ENCODE measurements around the gene NR1H3. TPM values are rescaled to one million over a fixed set of nuclear protein-coding genes. Genes with fewer than 3 reads are reported as not detected.
"Not testable (repeated sequence)": the region's sequence is repeated elsewhere in the genome, so short reads cannot be mapped to it uniquely, and the experiment has no call there.

NR1H3 gene
- total RNA-seq, 4 donors from 2014 or later: 95.8 to 152 (median 123) TPM

GRCh38 chr11:47308050-47308823 lies 50.4 kb downstream of the NR1H3 start:
- no peak overlapping the region for H3K4me3 ChIP-seq
- no peak overlapping the region for H3K27ac ChIP-seq
- peaks cover 0 to 97% (median 0%) of the 10 kb centered on the region in 3 donors for H3K36me3 ChIP-seq
- H3K27me3 ChIP-seq: no peaks in the 10 kb centered on the region
- TF ChIP-seq POLR2A (IDR thresholded peaks at IDR 0.05): no peak
- no peak for TF ChIP-seq CTCF (IDR thresholded peaks at IDR 0.05)
- no peak for DNase-seq
- H3K9me3 ChIP-seq: peaks cover 0 to 4% (median under 1%) of the 10 kb centered on the region in 4 donors
- no peaks in the 10 kb centered on the region for H3K4me1 ChIP-seq

GRCh38 chr11:47314992-47315391 lies 57.2 kb downstream of the NR1H3 start:
- Histone ChIP-seq H3K36me3 (peaks cover 0 to 93% (median 0%) of the 10 kb centered on the region in 3 donors), H3K4me3 (no peak overlapping the region), H3K9me3 (no peaks in the 10 kb centered on the region), H3K27me3 (no peaks in the 10 kb centered on the region), H3K4me1 (no peaks in the 10 kb centered on the region), H3K27ac (no peak overlapping the region)
- no peak for DNase-seq
- TF ChIP-seq POLR2A (IDR thresholded peaks at IDR 0.05) (no peak), CTCF (IDR thresholded peaks at IDR 0.05) (no peak)

- H3K27ac ChIP-seq, DNase-seq, H3K9me3 ChIP-seq, H3K4me3 ChIP-seq, H3K4me1 ChIP-seq, H3K27me3 ChIP-seq: not testable (repeated sequence)
- H3K36me3 ChIP-seq: peaks cover 0 to 82% (median 0%) of the 10 kb centered on the region in 3 donors
Observed at GRCh38 chr11:47316501-47316900, 58.7 kb downstream of the NR1H3 start.

- peak in 1 of 3 donors; percentile 30 for DNase-seq
- peaks cover 0 to 74% (median 0%) of the 10 kb centered on the region in 3 donors for H3K36me3 ChIP-seq
- no peaks in the 10 kb centered on the region for H3K9me3 ChIP-seq
- no peaks in the 10 kb centered on the region for H3K27me3 ChIP-seq
- no peak overlapping the region for H3K27ac ChIP-seq
- H3K4me3 ChIP-seq: no peak overlapping the region
- no peaks in the 10 kb centered on the region for H3K4me1 ChIP-seq
- TF ChIP-seq CTCF (IDR thresholded peaks at IDR 0.05) (no peak), POLR2A (IDR thresholded peaks at IDR 0.05) (no peak)
Observed at GRCh38 chr11:47317064-47317828, 59.5 kb downstream of the NR1H3 start.

- DNase-seq: no peak
- Histone ChIP-seq H3K27ac (no peak overlapping the region), H3K9me3 (no peaks in the 10 kb centered on the region), H3K4me1 (no peaks in the 10 kb centered on the region), H3K27me3 (no peaks in the 10 kb centered on the region), H3K36me3 (peaks cover 0 to 65% (median 0%) of the 10 kb centered on the region in 3 donors), H3K4me3 (no peak overlapping the region)
- TF ChIP-seq CTCF (IDR thresholded peaks at IDR 0.05) (no peak), POLR2A (IDR thresholded peaks at IDR 0.05) (no peak)
Observed at GRCh38 chr11:47318166-47318565, 60.4 kb downstream of the NR1H3 start.

Other genes with a start within 250 kb of the NR1H3 start
- gene ARFGAP2, start 81.1 kb upstream of the NR1H3 start, total RNA-seq: 100 to 1,000 TPM; 144 to 225 (median 163) TPM
- gene PACSIN3, start 71.6 kb upstream of the NR1H3 start, total RNA-seq: 1 to 10 TPM; 4.3 to 9.1 (median 7.5) TPM
- 10 to 100 TPM; 20.7 to 40.4 (median 33.6) TPM for gene DDB2, start 43.0 kb upstream of the NR1H3 start, total RNA-seq
- gene ACP2, start 9.2 kb upstream of the NR1H3 start, total RNA-seq: 100 to 1,000 TPM in 3 of 4 donors, 10 to 100 TPM in 1; 30.5 to 131 (median 112) TPM
- gene MADD, start 12.1 kb downstream of the NR1H3 start, total RNA-seq: 10 to 100 TPM; 47.8 to 83.2 (median 72.9) TPM
- gene MYBPC3, start 94.7 kb downstream of the NR1H3 start, total RNA-seq: not detected
- 10 to 100 TPM in 1 of 4 donors, 1 to 10 TPM in 3; 2.6 to 27.2 (median 7.8) TPM for gene SPI1, start 120.6 kb downstream of the NR1H3 start, total RNA-seq
- 10 to 100 TPM; 19.8 to 56.6 (median 39.6) TPM for gene SLC39A13, start 150.6 kb downstream of the NR1H3 start, total RNA-seq
- gene PSMC3, start 168.4 kb downstream of the NR1H3 start, total RNA-seq: 100 to 1,000 TPM in 1 of 4 donors, 10 to 100 TPM in 3; 47.6 to 121 (median 70.9) TPM
- gene RAPSN, start 191.1 kb downstream of the NR1H3 start, total RNA-seq: under 1 TPM in 2 of 4 donors, not detected in 2; 0.54 to 0.76 TPM

Data from Peyer's patch (tissue), 4 donors.